ENCODE measurements around the gene CDKL5.

Gene CDKL5

DNA sequence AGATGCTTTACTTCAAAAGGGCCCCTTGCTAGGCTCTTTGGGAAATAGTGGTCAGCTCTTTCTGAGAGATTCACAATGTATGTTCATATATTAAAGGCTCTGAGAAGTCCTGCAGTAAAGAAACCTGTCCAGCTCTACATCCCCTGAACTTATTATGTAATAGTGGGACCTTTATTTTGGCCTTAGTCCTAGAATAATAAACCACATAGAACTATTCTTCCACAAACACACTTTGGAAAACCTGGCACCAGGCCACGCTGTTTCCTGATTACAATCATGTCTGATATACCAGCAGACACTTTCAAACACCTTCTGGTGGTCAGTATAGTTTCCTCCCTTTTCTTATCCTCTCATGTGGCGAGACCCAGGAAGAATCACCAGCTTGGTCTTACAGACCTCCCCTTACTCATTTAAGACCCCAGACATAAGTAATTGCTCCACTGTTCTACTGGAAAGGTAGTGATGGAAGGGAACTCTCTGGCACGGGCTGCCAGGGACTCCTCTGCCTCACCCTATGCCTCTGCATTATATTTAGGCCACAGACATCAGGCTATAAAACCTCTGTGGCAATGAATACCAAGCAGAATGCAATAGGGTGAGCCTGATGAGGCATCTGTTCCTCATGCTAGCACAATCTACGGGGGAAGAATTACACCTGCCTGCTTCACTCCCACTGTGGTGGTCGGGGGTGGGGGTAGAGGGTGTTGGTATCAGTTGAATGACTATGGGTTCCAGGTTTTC is 276.4 kb downstream of the CDKL5 start:
- no peak for DNase-seq

DNA sequence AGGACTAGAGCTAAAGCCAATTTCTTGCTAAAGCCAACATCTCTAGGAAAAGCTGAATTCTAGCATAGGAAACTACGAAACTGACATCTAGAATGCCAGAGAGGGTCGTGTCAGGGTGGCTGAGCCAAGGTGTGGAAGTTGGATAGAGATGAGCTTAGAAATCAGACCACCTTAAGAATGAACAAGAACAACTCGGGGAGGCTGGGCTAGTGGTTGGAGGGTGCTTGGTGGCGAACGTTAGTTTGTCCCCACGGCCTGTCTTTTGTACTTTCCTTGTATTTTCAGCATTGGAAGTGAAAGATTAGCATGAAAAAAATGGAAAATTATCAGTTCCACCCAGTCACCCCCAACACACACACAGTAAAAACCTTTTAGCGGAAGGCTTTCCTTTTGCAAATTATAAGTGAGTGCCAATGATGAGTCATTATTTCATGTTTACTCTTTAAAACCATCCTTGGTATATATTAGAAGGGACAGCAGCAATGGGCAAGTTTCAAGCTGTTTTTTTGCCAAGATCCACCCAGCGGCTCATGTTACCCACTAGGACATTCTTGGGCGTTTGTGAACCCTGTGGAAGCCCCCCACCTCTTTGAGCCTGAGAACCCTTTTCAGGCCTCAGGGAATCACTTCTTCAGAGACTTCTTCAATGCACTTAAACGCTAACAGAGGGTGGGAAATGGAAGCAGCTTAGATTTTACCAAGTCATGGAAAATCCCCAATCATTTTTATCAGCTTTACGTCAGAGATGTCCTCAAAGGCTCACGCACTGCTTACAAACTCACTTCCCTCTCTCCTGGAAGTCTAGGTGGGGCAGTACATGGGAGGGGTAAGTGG is 277.2 kb downstream of the CDKL5 start:
- DNase-seq: no peak

All from T-helper 2 cell (primary cell).